SH-SY5Y (cell line): ENCODE data around the gene MRPS27.

Experiments
- GATA2 ChIP-seq: IDR thresholded peaks from 2 replicates; pipeline ENCODE4 v1.6.1; 2011; ENCODE audit warnings: mild to moderate bottlenecking, low read depth, low read length
- GATA3 ChIP-seq: IDR thresholded peaks from 2 replicates; pipeline ENCODE4 v1.6.1; 2011; ENCODE audit warnings: low read depth, mild to moderate bottlenecking, low read length, moderate library complexity

DNA sequence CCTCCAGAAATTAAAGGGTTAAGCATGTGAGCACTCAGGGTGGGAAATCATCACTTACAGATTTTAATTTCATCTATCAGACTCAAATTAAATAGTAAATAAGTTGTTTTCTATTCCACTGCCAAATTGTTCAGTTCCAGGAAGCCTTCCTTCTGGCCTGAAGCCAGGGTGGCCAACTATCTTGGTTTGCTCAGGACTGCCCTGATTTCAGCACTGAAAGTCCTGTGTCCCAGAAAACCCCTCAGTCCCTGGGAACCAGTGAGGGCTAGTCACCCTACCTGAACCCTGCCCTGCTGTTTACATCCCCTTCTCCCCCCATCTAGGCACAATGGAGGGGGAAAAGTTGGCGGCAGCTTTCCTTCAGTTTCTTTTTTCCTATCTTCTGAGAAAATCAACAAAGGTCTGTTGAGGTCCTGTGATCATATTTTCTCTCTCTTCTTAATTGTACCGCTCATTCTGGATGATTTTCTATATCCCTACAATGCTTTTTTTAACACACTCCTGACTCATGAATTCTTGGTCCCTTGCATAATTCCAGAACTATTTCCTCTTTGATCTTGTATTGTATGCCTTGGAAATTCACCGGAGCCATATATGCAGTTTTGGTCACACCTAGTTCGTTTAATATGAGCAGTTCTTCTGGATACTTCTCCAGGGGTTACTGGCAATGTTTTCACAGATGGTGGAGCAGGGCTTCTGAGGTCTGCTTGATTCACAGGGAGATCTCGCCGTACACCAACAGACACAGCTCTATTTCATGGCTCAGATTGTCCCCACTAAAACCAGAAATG lies 109.0 kb downstream of the MRPS27 start:
- TF ChIP-seq GATA2 (no peak), GATA3 (no peak)
